A549 (cell line): ENCODE measurements around the gene TCFL5. TPM values are rescaled to one million over a fixed set of nuclear protein-coding genes. Genes with fewer than 3 reads are reported as not detected.

Source experiments
- ATAC-seq, 2 experiments: fragments of 200-7000 bp in 1 of 2; fragments of >200 bp in 1 of 2; cut with Nextera tagmentation in 1 of 2; cut with Tn5 transposase in 1 of 2; 3 replicates each; pipeline versions ENCODE4 v1.8.0 to v1.9.1; 2018 to 2020; ENCODE audit warnings: mild to moderate bottlenecking in 1 of 2, moderate library complexity in 1 of 2
- CTCF ChIA-PET: fragments of 300-600 bp; sonication (Branson Sonifier 250); formaldehyde crosslinking; extraction: SDS; loops from one replicate; lab custom pipeline; 2021; ENCODE audit warnings: antibody characterized with exemption, inconsistent platforms; lab: Yijun Ruan, JAX
- POLR2A ChIA-PET: fragments of 350-600 bp; formaldehyde crosslinking; extraction: SDS; loops from one replicate; lab custom pipeline; 2021; ENCODE audit warnings: antibody characterized with exemption, inconsistent platforms; lab: Yijun Ruan, JAX
- DNase-seq, 2 experiments: peaks; one replicate each; pipeline versions ENCODE4 v3.0.0 to v3.0.0-alpha.2; 2011 to 2016; ENCODE audit warnings: low read depth in 1 of 2, low spot score in 1 of 2
- FAIRE-seq: peaks from 2 replicates; lab custom pipeline; 2011; peaks lifted over from hg19 to GRCh38; lab: Jason Lieb, UNC
- H3K27ac ChIP-seq, 2 experiments: fragments of >200 bp; sonication (Bioruptor Twin); formaldehyde crosslinking; 3 replicates each; pipeline ENCODE4 v1.5.1; 2016 to 2017
- H3K4me1 ChIP-seq: fragments of >200 bp; sonication (Bioruptor Twin); formaldehyde crosslinking; 3 replicates; pipeline ENCODE4 v1.6.1; 2016
- H3K4me2 ChIP-seq: fragments of >200 bp; sonication (Bioruptor Twin); formaldehyde crosslinking; 3 replicates; pipeline ENCODE4 v1.6.1; 2016
- H3K4me3 ChIP-seq: fragments of >200 bp; sonication (Bioruptor Twin); formaldehyde crosslinking; 3 replicates; pipeline ENCODE4 v1.5.1; 2016
- H3K9me3 ChIP-seq: fragments of >200 bp; sonication (Bioruptor Twin); formaldehyde crosslinking; 3 replicates; pipeline ENCODE4 v1.6.1; 2016
- CBX2 ChIP-seq: fragments of 200-600 bp; sonication (generic); IDR thresholded peaks from 2 replicates; pipeline ENCODE4 v1.6.1; 2016; ENCODE audit warnings: low read depth, mild to moderate bottlenecking, borderline replicate concordance
- CBX8 ChIP-seq: fragments of 200-600 bp; sonication (generic); IDR thresholded peaks from 2 replicates; pipeline ENCODE4 v1.6.1; 2016
- CHD4 ChIP-seq: fragments of 200-600 bp; sonication (generic); IDR thresholded peaks from 2 replicates; pipeline ENCODE4 v1.6.1; 2016; ENCODE audit warnings: antibody characterized with exemption, mild to moderate bottlenecking, borderline replicate concordance
- E2F6 ChIP-seq: IDR thresholded peaks from 2 replicates; pipeline ENCODE4 v1.6.1; 2012; ENCODE audit warnings: low read depth, borderline replicate concordance
- EHF ChIP-seq: fragments of 250-450 bp; sonication (Bioruptor Pico); IDR thresholded peaks from 2 replicates; pipeline ENCODE4 v1.5.0; 2020; ENCODE audit warnings: mild to moderate bottlenecking
- EP300 ChIP-seq, 2 experiments: fragments of >200 bp; sonication (Bioruptor Twin); formaldehyde crosslinking; IDR thresholded peaks; 2 replicates in 1 of 2; 3 replicates in 1 of 2; pipeline ENCODE4 v1.6.1; 2016 to 2017
- HES2 ChIP-seq: fragments of >200 bp; sonication (Bioruptor Twin); formaldehyde crosslinking; IDR thresholded peaks from 2 replicates; pipeline ENCODE4 v1.6.1; 2016
- HOXB13 ChIP-seq: fragments of 250-450 bp; sonication (Bioruptor Pico); IDR thresholded peaks from 2 replicates; pipeline ENCODE4 v1.5.0; 2020; ENCODE audit warnings: low read depth, mild to moderate bottlenecking, moderate library complexity
- JUNB ChIP-seq: fragments of >200 bp; sonication (Bioruptor Twin); formaldehyde crosslinking; IDR thresholded peaks from 2 replicates; pipeline ENCODE4 v1.6.1; 2016
- KDM1A ChIP-seq: fragments of 200-600 bp; sonication (generic); IDR thresholded peaks from 2 replicates; pipeline ENCODE4 v1.6.1; 2016; ENCODE audit warnings: low read depth, mild to moderate bottlenecking
- KDM5A ChIP-seq: fragments of 200-600 bp; sonication (generic); IDR thresholded peaks from 2 replicates; pipeline ENCODE4 v1.6.1; 2016; ENCODE audit warnings: antibody characterized with exemption, mild to moderate bottlenecking
- MAX ChIP-seq: IDR thresholded peaks from 2 replicates; pipeline ENCODE4 v1.6.1; 2012
- MAZ ChIP-seq: fragments of 150-350 bp; IDR thresholded peaks from 2 replicates; pipeline ENCODE4 v1.6.1; 2014; ENCODE audit warnings: antibody characterized with exemption, low read depth, low read length, borderline replicate concordance
- PHF8 ChIP-seq: fragments of 200-600 bp; sonication (generic); IDR thresholded peaks from 2 replicates; pipeline ENCODE4 v1.6.1; 2016; ENCODE audit warnings: low read depth, mild to moderate bottlenecking, antibody characterized with exemption, moderate library complexity, borderline replicate concordance
- POLR2AphosphoS2 ChIP-seq: conservative IDR thresholded peaks from 2 replicates; pipeline ENCODE4 v1.6.1; 2012; ENCODE audit warnings: low read length, improper control_type of control experiment, inconsistent platforms
- RAD21 ChIP-seq, 2 experiments: fragments of >200 bp in 1 of 2; sonication (Bioruptor Twin) in 1 of 2; formaldehyde crosslinking in 1 of 2; IDR thresholded peaks in 1 of 2; conservative IDR thresholded peaks in 1 of 2; 2 replicates in 1 of 2; 3 replicates in 1 of 2; pipeline ENCODE4 v1.6.1; 2012 to 2018; ENCODE audit warnings: inconsistent platforms in 1 of 2
- SREBF2 ChIP-seq: fragments of 450-650 bp; IDR thresholded peaks from 2 replicates; pipeline ENCODE4 v1.6.1; 2014; ENCODE audit warnings: mild to moderate bottlenecking, moderate library complexity
- TFCP2L1 ChIP-seq: fragments of 250-450 bp; sonication (Bioruptor Pico); IDR thresholded peaks from 2 replicates; pipeline ENCODE4 v1.5.0; 2021; ENCODE audit warnings: mild to moderate bottlenecking
- TP53 ChIP-seq: fragments of 250-450 bp; sonication (Bioruptor Pico); IDR thresholded peaks from 2 replicates; pipeline ENCODE4 v1.5.0; 2021; ENCODE audit warnings: mild to moderate bottlenecking, moderate library complexity
- USF2 ChIP-seq: fragments of 450-650 bp; IDR thresholded peaks from 2 replicates; pipeline ENCODE4 v1.6.1; 2014; ENCODE audit warnings: antibody characterized with exemption
- ZC3H11A ChIP-seq: fragments of 450-650 bp; IDR thresholded peaks from 2 replicates; pipeline ENCODE4 v1.6.1; 2014; ENCODE audit warnings: antibody characterized with exemption, mild to moderate bottlenecking
- WGBS: methylation state at CpG from one replicate; pipeline ENCODE4 v1.1.6; 2017; ENCODE audit errors: missing lambda C conversion rate; 5-methylcytosine and 5-hydroxymethylcytosine counted together
- polyA plus RNA-seq, 4 experiments: library from polyadenylated mRNA; depleted of rRNA in 3 of 4; stranded (reverse); fragments of >200 nt; fragmentation: RNase III in 1 of 4; extraction: RNeasy Plus Mini Kit Qiagen cat#74134 plus additional on column Dnase treatment in 1 of 4; gene quantifications; 2 replicates in 3 of 4; 3 replicates in 1 of 4; pipeline ENCODE4 v1.2.3, GENCODE V29; 2011 to 2017
- TF ChIP-seq, protein P1 (sequence below): fragments of 250-450 bp; sonication (Bioruptor Pico); IDR thresholded peaks from 2 replicates; pipeline ENCODE4 v1.5.0; 2020; ENCODE audit warnings: low read depth, mild to moderate bottlenecking, moderate library complexity
- TF ChIP-seq, protein P2 (sequence below): fragments of >200 bp; sonication (Bioruptor Twin); formaldehyde crosslinking; IDR thresholded peaks from 3 replicates; pipeline ENCODE4 v1.6.1; 2016
- TF ChIP-seq, protein P3 (sequence below): IDR thresholded peaks from 2 replicates; pipeline ENCODE4 v1.6.1; 2012
- TF ChIP-seq, protein P4 (sequence below): fragments of 250-450 bp; sonication (Bioruptor Pico); IDR thresholded peaks from 2 replicates; pipeline ENCODE4 v1.5.0; 2021; ENCODE audit warnings: mild to moderate bottlenecking, moderate library complexity, borderline replicate concordance

The TCFL5 gene
- polyA plus RNA-seq, 2 of the 4 experiments (the other 2 are of a cell fraction) = 5.6 to 7.1 TPM

- peak; percentile 3 to 7; a peak in 2 of 6 replicates for ATAC-seq
- POLR2A ChIA-PET = no interaction called here
- WGBS = 89% methylated on average over 8 of the region's 16 CpGs
- CTCF ChIA-PET = interaction anchor here (0.5 to 7.1 kb wide), 5 partner anchors 11 to 191 kb away, joined by 3 to 76 read pairs (median 4); no protein-coding TSS in a partner anchor
- H3K4me3 ChIP-seq = no peak overlapping the region
- H3K4me1 ChIP-seq = peaks cover 65% of the 10 kb centered on the region
- H3K4me2 ChIP-seq = peak overlapping the region; percentile 49; the same call in 2 of the 3 replicates
- H3K9me3 ChIP-seq = no peaks in the 10 kb centered on the region
- TF ChIP-seq, protein P1, sequence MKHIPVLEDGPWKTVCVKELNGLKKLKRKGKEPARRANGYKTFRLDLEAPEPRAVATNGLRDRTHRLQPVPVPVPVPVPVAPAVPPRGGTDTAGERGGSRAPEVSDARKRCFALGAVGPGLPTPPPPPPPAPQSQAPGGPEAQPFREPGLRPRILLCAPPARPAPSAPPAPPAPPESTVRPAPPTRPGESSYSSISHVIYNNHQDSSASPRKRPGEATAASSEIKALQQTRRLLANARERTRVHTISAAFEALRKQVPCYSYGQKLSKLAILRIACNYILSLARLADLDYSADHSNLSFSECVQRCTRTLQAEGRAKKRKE = no peak
- TF ChIP-seq EP300 (IDR thresholded peaks at IDR 0.05) (no peak), PHF8 (no peak), RAD21 (conservative IDR thresholded peaks at IDR 0.05 in 1 of 2, IDR thresholded peaks at IDR 0.05 in 1 of 2) (no peak), TP53 (CRISPR knock-in tag) (no peak), ZC3H11A (no peak), CBX8 (no peak), USF2 (no peak), HES2 (no peak), CHD4 (no peak), MAZ (no peak), EHF (CRISPR knock-in tag) (no peak), KDM1A (no peak), CBX2 (no peak), HOXB13 (CRISPR knock-in tag) (no peak), KDM5A (no peak), POLR2AphosphoS2 (no peak)
- TF ChIP-seq, protein P2, sequence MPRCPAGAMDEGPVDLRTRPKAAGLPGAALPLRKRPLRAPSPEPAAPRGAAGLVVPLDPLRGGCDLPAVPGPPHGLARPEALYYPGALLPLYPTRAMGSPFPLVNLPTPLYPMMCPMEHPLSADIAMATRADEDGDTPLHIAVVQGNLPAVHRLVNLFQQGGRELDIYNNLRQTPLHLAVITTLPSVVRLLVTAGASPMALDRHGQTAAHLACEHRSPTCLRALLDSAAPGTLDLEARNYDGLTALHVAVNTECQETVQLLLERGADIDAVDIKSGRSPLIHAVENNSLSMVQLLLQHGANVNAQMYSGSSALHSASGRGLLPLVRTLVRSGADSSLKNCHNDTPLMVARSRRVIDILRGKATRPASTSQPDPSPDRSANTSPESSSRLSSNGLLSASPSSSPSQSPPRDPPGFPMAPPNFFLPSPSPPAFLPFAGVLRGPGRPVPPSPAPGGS = no peak
- TF ChIP-seq, all 56 proteins: peak for 0
- FAIRE-seq = no peak
- peak overlapping the region; percentile 28 to 80; a peak in 3 of 6 replicates for H3K27ac ChIP-seq
- DNase-seq = no peak
Observed at GRCh38 chr20:62819494-62820174, 42.0 kb downstream of the TCFL5 start.

DNA sequence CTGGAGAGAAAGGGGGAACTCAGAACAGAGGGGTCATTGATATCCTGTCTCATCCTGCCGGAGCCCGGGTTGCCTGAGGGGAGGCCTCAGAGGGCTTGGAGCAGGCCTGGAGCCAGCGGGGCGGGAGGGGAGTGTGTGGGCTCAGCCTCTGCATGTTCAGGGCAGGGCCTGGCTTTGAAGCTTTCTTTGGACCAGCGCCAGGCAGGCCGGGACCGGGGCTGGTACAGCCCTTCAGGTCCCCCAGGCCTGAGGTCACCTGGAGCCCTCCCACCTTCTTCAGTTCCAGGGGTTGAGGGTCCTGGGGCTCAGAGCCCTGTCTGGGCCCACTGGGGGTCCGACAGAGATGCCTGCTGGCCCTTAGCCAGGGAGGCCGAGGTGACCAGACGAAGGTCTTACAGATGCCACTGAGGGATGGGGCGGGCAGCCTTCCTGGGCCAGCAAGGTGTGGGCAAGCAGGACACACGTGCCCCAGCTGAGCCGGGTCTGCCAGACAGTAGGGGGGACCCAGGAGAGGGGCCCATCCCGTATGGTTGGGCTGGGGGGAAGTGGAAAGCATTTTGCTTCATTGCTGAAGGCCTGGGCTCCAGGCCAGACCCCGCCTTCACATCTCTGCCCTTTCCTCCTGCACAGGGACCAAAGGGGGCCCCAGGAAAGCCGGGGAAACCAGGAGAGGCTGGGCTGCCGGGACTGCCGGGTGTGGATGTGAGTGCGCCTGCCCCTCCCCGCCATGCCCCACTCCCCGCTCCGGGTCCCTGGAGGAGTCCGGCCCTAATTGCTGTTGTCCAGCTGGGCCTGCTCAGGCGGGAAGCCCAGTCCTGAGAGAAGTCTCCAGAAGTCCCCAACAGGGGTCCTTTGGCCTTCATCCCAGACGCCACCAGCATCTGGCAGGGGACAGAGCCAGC is 42.8 kb downstream of the TCFL5 start:
- Histone ChIP-seq H3K4me1 (peaks cover 60% of the 10 kb centered on the region), H3K9me3 (no peaks in the 10 kb centered on the region), H3K4me3 (no peak overlapping the region), H3K4me2 (peak overlapping the region; percentile 49), H3K27ac (peak overlapping the region; percentile 28 to 80; a peak in 3 of 6 replicates)
- POLR2A ChIA-PET = no interaction called here
- peak; percentile 16 to 51; a peak in 3 of 6 replicates for ATAC-seq
- no peak for FAIRE-seq
- CTCF ChIA-PET = interaction anchor here (1.1 to 7.1 kb wide), 4 partner anchors 10 to 29 kb away, joined by 3 to 76 read pairs (median 6); no protein-coding TSS in a partner anchor
- WGBS = 45% methylated on average over 19 of the region's 25 CpGs
- DNase-seq = no peak
- TF ChIP-seq, protein P1 = no peak
- TF ChIP-seq JUNB (no peak), USF2 (no peak), TFCP2L1 (CRISPR knock-in tag) (no peak), MAX (0 out of 2 replicates have a peak, but pooled peaks have one; percentile 30), SREBF2 (no peak), E2F6 (0 out of 2 replicates have a peak, but pooled peaks have one; percentile 21)
- TF ChIP-seq, protein P3, sequence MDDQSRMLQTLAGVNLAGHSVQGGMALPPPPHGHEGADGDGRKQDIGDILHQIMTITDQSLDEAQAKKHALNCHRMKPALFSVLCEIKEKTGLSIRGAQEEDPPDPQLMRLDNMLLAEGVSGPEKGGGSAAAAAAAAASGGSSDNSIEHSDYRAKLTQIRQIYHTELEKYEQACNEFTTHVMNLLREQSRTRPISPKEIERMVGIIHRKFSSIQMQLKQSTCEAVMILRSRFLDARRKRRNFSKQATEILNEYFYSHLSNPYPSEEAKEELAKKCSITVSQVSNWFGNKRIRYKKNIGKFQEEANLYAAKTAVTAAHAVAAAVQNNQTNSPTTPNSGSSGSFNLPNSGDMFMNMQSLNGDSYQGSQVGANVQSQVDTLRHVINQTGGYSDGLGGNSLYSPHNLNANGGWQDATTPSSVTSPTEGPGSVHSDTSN = no peak
- TF ChIP-seq, protein P4, sequence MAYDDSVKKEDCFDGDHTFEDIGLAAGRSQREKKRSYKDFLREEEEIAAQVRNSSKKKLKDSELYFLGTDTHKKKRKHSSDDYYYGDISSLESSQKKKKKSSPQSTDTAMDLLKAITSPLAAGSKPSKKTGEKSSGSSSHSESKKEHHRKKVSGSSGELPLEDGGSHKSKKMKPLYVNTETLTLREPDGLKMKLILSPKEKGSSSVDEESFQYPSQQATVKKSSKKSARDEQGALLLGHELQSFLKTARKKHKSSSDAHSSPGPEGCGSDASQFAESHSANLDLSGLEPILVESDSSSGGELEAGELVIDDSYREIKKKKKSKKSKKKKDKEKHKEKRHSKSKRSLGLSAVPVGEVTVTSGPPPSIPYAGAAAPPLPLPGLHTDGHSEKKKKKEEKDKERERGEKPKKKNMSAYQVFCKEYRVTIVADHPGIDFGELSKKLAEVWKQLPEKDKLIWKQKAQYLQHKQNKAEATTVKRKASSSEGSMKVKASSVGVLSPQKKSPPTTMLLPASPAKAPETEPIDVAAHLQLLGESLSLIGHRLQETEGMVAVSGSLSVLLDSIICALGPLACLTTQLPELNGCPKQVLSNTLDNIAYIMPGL (CRISPR knock-in tag) = no peak
